PC-9 (cell line): ENCODE measurements around the gene COA5. TPM values are rescaled to one million over a fixed set of nuclear protein-coding genes. Genes with fewer than 3 reads are reported as not detected.

Source experiments
- BruUV-seq: library from RNA; stranded (reverse); fragments of 400-500 nt; replicated peaks from 2 replicates; lab custom pipeline; 2021; lab: Mats Ljungman, UMichigan
- CTCF ChIA-PET: fragments of 300-600 bp; sonication (Branson Sonifier 250); formaldehyde crosslinking; loops from one replicate; lab custom pipeline; 2022; ENCODE audit warnings: antibody characterized with exemption; lab: Charles Lee
- POLR2A ChIA-PET: fragments of 300-600 bp; sonication (Branson Sonifier 250); formaldehyde crosslinking; loops from one replicate; lab custom pipeline; 2022; ENCODE audit warnings: antibody characterized with exemption; ENCODE audit not compliant: unreplicated experiment; lab: Charles Lee
- DNase-seq, 2 experiments: peaks; one replicate each; pipeline versions ENCODE4 v3.0.0 to v3.0.0-alpha.2; 2015 to 2022; ENCODE audit warnings: mixed read lengths in 1 of 2
- H2AFZ ChIP-seq: fragments of 200-600 bp; sonication (generic); 2 replicates; pipeline ENCODE4 v1.8.1; 2017; ENCODE audit warnings: antibody characterized with exemption
- H3F3A ChIP-seq: fragments of 200-600 bp; sonication (generic); 2 replicates; pipeline ENCODE4 v1.8.1; 2017; ENCODE audit warnings: antibody characterized with exemption, mild to moderate bottlenecking, low read depth; ENCODE audit not compliant: insufficient read depth
- H3K27ac ChIP-seq: fragments of 200-600 bp; sonication (generic); 2 replicates; pipeline ENCODE4 v1.6.1; 2016; ENCODE audit warnings: mixed run types
- H3K27me3 ChIP-seq: fragments of 200-600 bp; sonication (generic); 2 replicates; pipeline ENCODE4 v1.6.1; 2016; ENCODE audit warnings: low read depth, mixed run types; ENCODE audit not compliant: insufficient read depth
- H3K36me3 ChIP-seq: fragments of 200-600 bp; sonication (generic); 2 replicates; pipeline ENCODE4 v1.6.1; 2016; ENCODE audit warnings: low read depth, mixed run types
- H3K4me1 ChIP-seq: fragments of 200-600 bp; sonication (generic); replicated peaks from 2 replicates; pipeline ENCODE4 v1.6.1; 2016; ENCODE audit warnings: mixed run types; ENCODE audit not compliant: insufficient read depth
- H3K4me2 ChIP-seq: fragments of 200-600 bp; sonication (generic); 2 replicates; pipeline ENCODE4 v1.6.1; 2017; ENCODE audit warnings: mixed run types
- H3K4me3 ChIP-seq: fragments of 200-600 bp; sonication (generic); 2 replicates; pipeline ENCODE4 v1.6.1; 2016; ENCODE audit warnings: mixed run types
- H3K79me2 ChIP-seq: fragments of 200-600 bp; sonication (generic); 2 replicates; pipeline ENCODE4 v1.6.1; 2017; ENCODE audit warnings: low read depth, mixed run types
- H3K9me2 ChIP-seq: fragments of 200-600 bp; sonication (generic); 2 replicates; pipeline ENCODE4 v1.8.1; 2017; ENCODE audit warnings: mild to moderate bottlenecking; ENCODE audit not compliant: insufficient read depth
- H3K9me3 ChIP-seq: fragments of 200-600 bp; sonication (generic); 2 replicates; pipeline ENCODE4 v1.8.1; 2016; ENCODE audit warnings: low read depth; ENCODE audit not compliant: insufficient read depth
- H4K20me1 ChIP-seq: fragments of 200-600 bp; sonication (generic); 2 replicates; pipeline ENCODE4 v1.8.1; 2017; ENCODE audit not compliant: insufficient read depth
- EZH2 ChIP-seq: fragments of 200-600 bp; sonication (generic); IDR thresholded peaks from 2 replicates; pipeline ENCODE4 v1.8.0; 2017; ENCODE audit warnings: antibody characterized with exemption, low read depth
- intact Hi-C: fragments of 100-400 bp; cut with micrococcal nuclease; formaldehyde crosslinking; loops from one replicate; pipeline ENCODE4 v1.10.0; 2022; ENCODE audit not compliant: unreplicated experiment
- total RNA-seq: library from RNA; stranded (reverse); gene quantifications from 2 replicates; pipeline ENCODE4 v1.2.3, GENCODE V29; 2021
- TF ChIP-seq, protein P1 (sequence below): fragments of 200-600 bp; sonication (generic); conservative IDR thresholded peaks from 2 replicates; pipeline ENCODE4 v1.6.1; 2017; ENCODE audit warnings: mixed run types, antibody characterized with exemption, mild to moderate bottlenecking, moderate library complexity

COA5 gene
- total RNA-seq, 1 experiment from 2014 or later, result 43.6 TPM

DNA sequence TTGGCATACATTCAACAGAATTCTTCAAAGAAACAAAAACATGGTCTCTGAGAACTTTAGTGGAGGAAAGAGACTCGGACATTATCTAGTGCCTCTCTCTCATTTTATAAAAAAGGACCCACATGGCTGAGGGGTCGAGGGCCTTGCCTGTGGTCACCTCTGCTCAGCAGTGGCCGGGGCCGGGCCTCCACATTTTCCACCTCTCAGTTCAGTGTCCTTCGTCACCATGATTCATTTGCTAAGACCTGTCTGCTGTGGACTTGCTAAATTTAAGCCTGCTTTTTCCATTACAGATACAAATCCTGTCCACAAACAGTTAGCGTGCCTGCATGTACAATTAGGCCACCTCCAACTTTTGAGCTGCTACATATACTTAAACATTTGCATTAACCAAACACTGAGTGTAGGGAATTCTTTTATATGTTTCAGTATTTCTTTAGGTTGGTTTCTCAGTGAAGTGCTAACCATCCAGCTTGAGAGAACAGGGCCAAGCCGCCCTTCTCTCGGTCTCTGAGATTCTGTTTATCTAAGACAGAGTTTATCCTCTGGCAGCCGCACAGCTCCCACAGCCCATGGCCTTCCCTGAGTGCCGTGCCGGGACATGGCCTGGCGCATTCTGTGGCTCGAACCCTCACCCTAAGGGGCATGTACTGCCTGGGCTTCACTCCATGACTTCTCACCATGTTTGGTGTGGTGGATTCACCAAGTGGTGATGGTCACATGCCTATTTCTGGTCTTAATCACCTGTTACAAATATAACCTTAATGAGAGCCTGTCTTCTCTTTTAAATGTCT, 46.2 kb downstream of the COA5 start:
- H3K4me3 ChIP-seq, result no peak overlapping the region
- CTCF ChIA-PET, result no interaction called here
- intact Hi-C loops, result loop anchor here (2.0 to 10.0 kb wide), 3 partner anchors 80 to 149 kb away; partner anchors contain the start of gene INPP4A
- H3K36me3 ChIP-seq, result no peaks in the 10 kb centered on the region
- H2AFZ ChIP-seq, result no peak overlapping the region
- H3K9me2 ChIP-seq, result no peaks in the 10 kb centered on the region
- no TSS peak for BruUV-seq
- no peak for DNase-seq
- no peaks in the 10 kb centered on the region for H3K9me3 ChIP-seq
- no peaks in the 10 kb centered on the region for H3K79me2 ChIP-seq
- no peaks in the 10 kb centered on the region for H4K20me1 ChIP-seq
- H3K4me1 ChIP-seq, result no peaks in the 10 kb centered on the region
- H3K27ac ChIP-seq, result no peak overlapping the region
- H3K27me3 ChIP-seq, result no peaks in the 10 kb centered on the region
- no peak overlapping the region for H3K4me2 ChIP-seq
- H3F3A ChIP-seq, result no peaks in the 10 kb centered on the region
- no peak for TF ChIP-seq EZH2
- TF ChIP-seq, protein P1, sequence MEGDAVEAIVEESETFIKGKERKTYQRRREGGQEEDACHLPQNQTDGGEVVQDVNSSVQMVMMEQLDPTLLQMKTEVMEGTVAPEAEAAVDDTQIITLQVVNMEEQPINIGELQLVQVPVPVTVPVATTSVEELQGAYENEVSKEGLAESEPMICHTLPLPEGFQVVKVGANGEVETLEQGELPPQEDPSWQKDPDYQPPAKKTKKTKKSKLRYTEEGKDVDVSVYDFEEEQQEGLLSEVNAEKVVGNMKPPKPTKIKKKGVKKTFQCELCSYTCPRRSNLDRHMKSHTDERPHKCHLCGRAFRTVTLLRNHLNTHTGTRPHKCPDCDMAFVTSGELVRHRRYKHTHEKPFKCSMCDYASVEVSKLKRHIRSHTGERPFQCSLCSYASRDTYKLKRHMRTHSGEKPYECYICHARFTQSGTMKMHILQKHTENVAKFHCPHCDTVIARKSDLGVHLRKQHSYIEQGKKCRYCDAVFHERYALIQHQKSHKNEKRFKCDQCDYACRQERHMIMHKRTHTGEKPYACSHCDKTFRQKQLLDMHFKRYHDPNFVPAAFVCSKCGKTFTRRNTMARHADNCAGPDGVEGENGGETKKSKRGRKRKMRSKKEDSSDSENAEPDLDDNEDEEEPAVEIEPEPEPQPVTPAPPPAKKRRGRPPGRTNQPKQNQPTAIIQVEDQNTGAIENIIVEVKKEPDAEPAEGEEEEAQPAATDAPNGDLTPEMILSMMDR, result no peak
- POLR2A ChIA-PET, result interaction anchor here (0.7 kb wide), 1 partner anchor 1778 kb away, joined by 7 read pairs; no protein-coding TSS in a partner anchor

DNA sequence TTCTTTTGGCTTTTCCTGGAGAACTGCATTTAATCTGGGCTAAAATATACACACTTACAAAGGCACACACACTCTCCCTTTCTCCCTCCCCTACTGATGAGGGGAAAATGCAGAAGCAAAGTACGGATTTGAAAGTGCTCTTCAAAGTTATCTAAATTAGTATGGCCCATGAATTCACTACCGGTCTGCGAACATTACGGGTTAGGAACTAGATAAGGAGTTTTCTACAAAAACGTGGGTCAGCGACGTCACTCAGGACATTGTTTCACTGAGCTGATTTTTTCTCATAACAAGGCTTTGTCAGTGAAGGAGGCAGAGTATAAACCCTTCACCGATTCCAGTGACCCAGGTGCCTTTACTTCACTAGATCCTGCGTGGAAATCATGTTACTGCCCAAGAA, 47.3 kb downstream of the COA5 start:
- no TSS peak for BruUV-seq
- Histone ChIP-seq H3K79me2 (no peaks in the 10 kb centered on the region), H4K20me1 (no peaks in the 10 kb centered on the region), H3K4me2 (no peak overlapping the region), H2AFZ (no peak overlapping the region), H3K4me3 (no peak overlapping the region), H3K9me2 (no peaks in the 10 kb centered on the region), H3K27ac (no peak overlapping the region), H3K36me3 (no peaks in the 10 kb centered on the region), H3K27me3 (no peaks in the 10 kb centered on the region), H3F3A (no peaks in the 10 kb centered on the region), H3K9me3 (no peaks in the 10 kb centered on the region), H3K4me1 (no peaks in the 10 kb centered on the region)
- no peak for TF ChIP-seq EZH2
- TF ChIP-seq, protein P1, result no peak
- DNase-seq, result no peak
- intact Hi-C loops, result loop anchor here (2.0 to 10.0 kb wide), 3 partner anchors 79 to 148 kb away; partner anchors contain the start of gene INPP4A
- ChIA-PET POLR2A (no interaction called here), CTCF (no interaction called here)

DNA sequence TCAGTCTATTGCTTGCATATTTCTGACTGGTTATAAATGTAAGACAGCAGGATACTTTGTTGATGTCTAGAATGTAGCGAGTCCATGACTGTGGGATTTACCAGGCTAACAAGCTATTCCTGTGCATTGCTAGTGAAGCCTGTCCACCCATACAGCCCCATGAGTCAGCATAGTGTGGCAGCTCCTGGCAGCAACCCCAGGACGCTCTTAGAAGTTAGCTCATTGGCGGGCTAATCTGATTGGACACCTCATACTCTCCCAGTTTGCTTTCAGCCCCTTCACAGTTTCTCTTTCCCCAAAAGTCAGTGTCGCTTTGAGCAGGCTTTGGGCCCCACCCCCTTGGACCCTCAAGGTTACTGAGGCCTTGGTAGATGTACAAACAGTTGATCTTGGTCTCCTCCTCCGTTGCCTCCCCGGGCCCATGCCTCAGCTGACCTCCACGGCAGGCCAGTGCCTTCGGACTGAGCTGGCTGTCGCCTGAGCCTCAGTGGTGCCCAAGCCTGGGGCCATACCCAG, 48.0 kb downstream of the COA5 start:
- Histone ChIP-seq H3K4me1 (no peaks in the 10 kb centered on the region), H4K20me1 (no peaks in the 10 kb centered on the region), H3K4me2 (no peak overlapping the region), H3K4me3 (no peak overlapping the region), H3K9me2 (no peaks in the 10 kb centered on the region), H3K79me2 (no peaks in the 10 kb centered on the region), H2AFZ (no peak overlapping the region), H3F3A (no peaks in the 10 kb centered on the region), H3K27ac (no peak overlapping the region), H3K36me3 (no peaks in the 10 kb centered on the region), H3K9me3 (no peaks in the 10 kb centered on the region), H3K27me3 (no peaks in the 10 kb centered on the region)
- ChIA-PET CTCF (interaction anchor here (0.5 to 1.4 kb wide), 4 partner anchors 17 to 132 kb away, joined by 3 to 4 read pairs (median 4); no protein-coding TSS in a partner anchor), POLR2A (interaction anchor here (0.5 to 0.6 kb wide), 4 partner anchors 30 to 917 kb away, joined by 6 read pairs; no protein-coding TSS in a partner anchor)
- intact Hi-C loops, result loop anchor here (1.0 to 10.0 kb wide), 4 partner anchors 27 to 148 kb away; partner anchors contain the start of gene INPP4A
- TF ChIP-seq, protein P1, result no peak
- TF ChIP-seq EZH2, result no peak
- no TSS peak for BruUV-seq
- peak in 1 of 2 experiments; percentile 58 for DNase-seq
